HCT116 (cell line): Measurements from ENCODE around the gene SLC12A8. TPM values are rescaled to one million over a fixed set of nuclear protein-coding genes. Genes with fewer than 3 reads are reported as not detected.

Experiments
- ATAC-seq: fragments of 200-7000 bp; cut with Tn5 transposase; 2 replicates; pipeline ENCODE4 v1.9.1; 2020; ENCODE audit warnings: mild to moderate bottlenecking, moderate library complexity
- BruUV-seq: library from RNA; stranded (reverse); fragments of 400-500 nt; replicated peaks from 2 replicates; lab custom pipeline; 2021; lab: Mats Ljungman, UMichigan
- CTCF ChIA-PET: fragments of 300-600 bp; sonication (Branson Sonifier 250); formaldehyde crosslinking; loops from one replicate; lab custom pipeline; 2021; ENCODE audit warnings: antibody characterized with exemption; lab: Charles Lee
- POLR2A ChIA-PET: fragments of 300-600, 350-600 bp; sonication (Branson Sonifier 250); formaldehyde crosslinking; loops from one replicate; lab custom pipeline; 2021; ENCODE audit warnings: antibody characterized with exemption; lab: Charles Lee
- RAD21 ChIA-PET, 2 experiments: fragments of 300-600 bp; sonication (Branson Sonifier 250); formaldehyde crosslinking; loops; one replicate each; lab custom pipeline; 2023; ENCODE audit warnings: low total read pairs in 2 of 2; ENCODE audit not compliant: uncharacterized antibody in 2 of 2, unreplicated experiment in 2 of 2, low non-redundant PET in 1 of 2; lab: Charles Lee
- DNase-seq: peaks from one replicate; pipeline ENCODE4 v3.0.0-alpha.2; 2010; ENCODE audit warnings: low read depth, low spot score
- H2AFZ ChIP-seq: fragments of 200-600 bp; shearing (Covaris generic), sonication (generic); 2 replicates; pipeline ENCODE4 v1.6.1; 2017; ENCODE audit warnings: low read depth, mixed run types, mixed read lengths, antibody characterized with exemption, low read length; ENCODE audit not compliant: poor library complexity, severe bottlenecking
- H3K27ac ChIP-seq: 2 replicates; pipeline ENCODE4 v1.5.1; 2012; ENCODE audit warnings: low read depth, low read length
- H3K27me3 ChIP-seq: fragments of 200-600 bp; sonication (generic); 2 replicates; pipeline ENCODE4 v1.6.1; 2016; ENCODE audit warnings: mixed run types, low read length, mixed read lengths; ENCODE audit not compliant: insufficient read depth
- H3K36me3 ChIP-seq, 2 experiments: fragments of 200-500 bp in 1 of 2; fragments of 200-600 bp in 1 of 2; sonication (Bioruptor generic) in 1 of 2; sonication (generic) in 1 of 2; 2 replicates each; pipeline versions ENCODE4 v1.5.1 to v1.6.1; 2014 to 2016; ENCODE audit warnings: low read length in 2 of 2, inconsistent platforms in 1 of 2, mixed read lengths in 1 of 2, mixed run types in 1 of 2; ENCODE audit not compliant: insufficient read depth in 2 of 2, control insufficient read depth in 1 of 2
- H3K4me1 ChIP-seq, 2 experiments: fragments of 200-600 bp in 1 of 2; sonication (generic) in 1 of 2; 2 replicates each; pipeline versions ENCODE4 v1.5.1 to v1.6.1; 2012 to 2017; ENCODE audit warnings: low read length in 2 of 2, inconsistent platforms in 1 of 2, mild to moderate bottlenecking in 1 of 2, mixed read lengths in 1 of 2, mixed run types in 1 of 2, moderate library complexity in 1 of 2; ENCODE audit not compliant: insufficient read depth in 2 of 2, control insufficient read depth in 1 of 2
- H3K4me2 ChIP-seq: fragments of 200-600 bp; sonication (generic); 2 replicates; pipeline ENCODE4 v1.6.1; 2017; ENCODE audit warnings: mixed run types, low read length, mixed read lengths
- H3K4me3 ChIP-seq, 2 experiments: fragments of 200-600 bp in 1 of 2; sonication (generic) in 1 of 2; replicated peaks in 1 of 2; 2 replicates each; pipeline ENCODE4 v1.5.1; 2011 to 2016; ENCODE audit warnings: low read length in 2 of 2, control low read depth in 1 of 2, low read depth in 1 of 2, mild to moderate bottlenecking in 1 of 2, mixed read lengths in 1 of 2, mixed run types in 1 of 2
- H3K79me2 ChIP-seq: fragments of 200-600 bp; sonication (generic); 2 replicates; pipeline ENCODE4 v1.6.1; 2017; ENCODE audit warnings: mild to moderate bottlenecking, mixed run types, low read length, moderate library complexity, mixed read lengths; ENCODE audit not compliant: insufficient read depth
- H3K9ac ChIP-seq: fragments of 200-600 bp; sonication (generic); 2 replicates; pipeline ENCODE4 v1.6.1; 2016; ENCODE audit warnings: low read length, mixed read lengths
- H3K9me2 ChIP-seq: fragments of 200-600 bp; sonication (generic), shearing (Covaris generic); 2 replicates; pipeline ENCODE4 v1.6.1; 2017; ENCODE audit warnings: mixed run types, mild to moderate bottlenecking, moderate library complexity; ENCODE audit not compliant: insufficient read depth
- H3K9me3 ChIP-seq, 2 experiments: fragments of 200-500 bp in 1 of 2; fragments of 200-600 bp in 1 of 2; sonication (Bioruptor generic) in 1 of 2; sonication (generic) in 1 of 2; 2 replicates each; pipeline ENCODE4 v1.6.1; 2014 to 2017; ENCODE audit warnings: low read length in 2 of 2, mixed read lengths in 2 of 2, inconsistent platforms in 1 of 2, low read depth in 1 of 2, mild to moderate bottlenecking in 1 of 2, mixed run types in 1 of 2, moderate library complexity in 1 of 2; ENCODE audit not compliant: control insufficient read depth in 1 of 2, insufficient read depth in 1 of 2
- H4K20me1 ChIP-seq: fragments of 200-600 bp; sonication (generic), shearing (Covaris generic); 2 replicates; pipeline ENCODE4 v1.6.1; 2017; ENCODE audit warnings: mixed run types, mild to moderate bottlenecking, moderate library complexity; ENCODE audit not compliant: insufficient read depth
- ATF3 ChIP-seq: IDR thresholded peaks from 2 replicates; pipeline ENCODE4 v1.6.1; 2012
- CEBPB ChIP-seq: IDR thresholded peaks from 2 replicates; pipeline ENCODE4 v1.6.1; 2012; ENCODE audit warnings: low read depth
- ELF1 ChIP-seq: IDR thresholded peaks from 2 replicates; pipeline ENCODE4 v1.6.1; 2012; ENCODE audit warnings: low read depth, borderline replicate concordance
- FOSL1 ChIP-seq: IDR thresholded peaks from 2 replicates; pipeline ENCODE4 v1.6.1; 2012; ENCODE audit warnings: low read depth
- SP1 ChIP-seq: IDR thresholded peaks from 2 replicates; pipeline ENCODE4 v1.6.1; 2012; ENCODE audit warnings: low read depth
- ZBTB33 ChIP-seq: IDR thresholded peaks from 2 replicates; pipeline ENCODE4 v1.6.1; 2011; ENCODE audit warnings: mild to moderate bottlenecking, low read length, moderate library complexity; ENCODE audit not compliant: insufficient replicate concordance; ENCODE audit errors: extremely low read depth
- ZFX ChIP-seq: fragments of 450-650 bp; IDR thresholded peaks from 2 replicates; pipeline ENCODE4 v1.6.1; 2017
- ZNF274 ChIP-seq: fragments of 200-500 bp; sonication (Bioruptor generic); IDR thresholded peaks from 2 replicates; pipeline ENCODE4 v1.6.1; 2014; ENCODE audit warnings: mild to moderate bottlenecking, low read depth, low read length, inconsistent platforms
- intact Hi-C: fragments of 100-400 bp; cut with micrococcal nuclease; formaldehyde crosslinking; loops from 2 replicates; pipeline ENCODE4 v1.10.0; 2022
- total RNA-seq: library from RNA; stranded (reverse); gene quantifications from one replicate; pipeline ENCODE4 v1.2.1, GENCODE V29; 2021; ENCODE audit not compliant: unreplicated experiment
- TF ChIP-seq, protein P1 (sequence below): IDR thresholded peaks from 2 replicates; pipeline ENCODE4 v1.6.1; 2012
- TF ChIP-seq, protein P2 (sequence below): IDR thresholded peaks from 2 replicates; pipeline ENCODE4 v1.6.1; 2012; ENCODE audit warnings: low read depth

SLC12A8 gene
- total RNA-seq, 1 experiment from 2014 or later, result 19.9 TPM

DNA sequence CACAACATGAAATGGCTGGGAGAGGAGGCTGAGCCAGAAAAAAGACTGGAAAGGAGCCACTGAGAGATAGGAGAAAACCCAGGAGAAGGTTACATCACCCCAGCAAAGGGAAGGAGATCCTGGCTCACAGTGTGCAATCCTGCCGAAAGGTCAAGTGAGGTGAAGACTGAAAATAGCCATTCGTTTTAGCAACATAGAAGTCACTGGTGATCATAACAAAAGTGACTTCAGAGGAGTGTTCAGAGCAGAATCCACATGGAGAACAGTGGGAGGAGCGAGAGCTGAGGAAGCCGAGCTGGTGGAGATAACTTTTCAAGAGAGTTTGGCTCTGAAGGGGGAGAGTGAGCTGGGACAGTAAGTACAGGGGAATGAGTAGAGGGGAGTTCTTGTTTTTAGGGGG lies 151.4 kb downstream of the SLC12A8 start:
- ATAC-seq, result no peak
- intact Hi-C loops, result no loop called here
- RAD21 ChIA-PET, result interaction anchor here in 1 of 2 experiments (0.6 kb wide), 1 partner anchor 628 kb away, joined by 3 read pairs; no protein-coding TSS in a partner anchor

More for the DNA sequence above, 151.4 kb downstream of the SLC12A8 start:
- Histone ChIP-seq H3K9ac (no peak overlapping the region), H3K79me2 (no peaks in the 10 kb centered on the region), H3K4me1 (peaks cover 11 to 26% of the 10 kb centered on the region in 2 experiments; a peak in 3 of 4 replicates), H3K36me3 (no peaks in the 10 kb centered on the region), H3K4me2 (no peak overlapping the region), H3K27ac (no peak overlapping the region), H3K4me3 (no peak overlapping the region), H3K9me3 (no peaks in the 10 kb centered on the region), H4K20me1 (no peaks in the 10 kb centered on the region), H2AFZ (no peak overlapping the region), H3K9me2 (no peaks in the 10 kb centered on the region), H3K27me3 (peaks cover 4% of the 10 kb centered on the region; the same call in 1 of the 2 replicates)
- DNase-seq, result no peak
- CTCF ChIA-PET, result no interaction called here
- BruUV-seq, result no TSS peak
- TF ChIP-seq FOSL1 (no peak), ZBTB33 (no peak), ZNF274 (no peak), ZFX (no peak), SP1 (no peak), ATF3 (no peak), CEBPB (no peak), ELF1 (no peak)
- TF ChIP-seq, protein P1, sequence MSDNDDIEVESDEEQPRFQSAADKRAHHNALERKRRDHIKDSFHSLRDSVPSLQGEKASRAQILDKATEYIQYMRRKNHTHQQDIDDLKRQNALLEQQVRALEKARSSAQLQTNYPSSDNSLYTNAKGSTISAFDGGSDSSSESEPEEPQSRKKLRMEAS, result no peak
- TF ChIP-seq, protein P2, sequence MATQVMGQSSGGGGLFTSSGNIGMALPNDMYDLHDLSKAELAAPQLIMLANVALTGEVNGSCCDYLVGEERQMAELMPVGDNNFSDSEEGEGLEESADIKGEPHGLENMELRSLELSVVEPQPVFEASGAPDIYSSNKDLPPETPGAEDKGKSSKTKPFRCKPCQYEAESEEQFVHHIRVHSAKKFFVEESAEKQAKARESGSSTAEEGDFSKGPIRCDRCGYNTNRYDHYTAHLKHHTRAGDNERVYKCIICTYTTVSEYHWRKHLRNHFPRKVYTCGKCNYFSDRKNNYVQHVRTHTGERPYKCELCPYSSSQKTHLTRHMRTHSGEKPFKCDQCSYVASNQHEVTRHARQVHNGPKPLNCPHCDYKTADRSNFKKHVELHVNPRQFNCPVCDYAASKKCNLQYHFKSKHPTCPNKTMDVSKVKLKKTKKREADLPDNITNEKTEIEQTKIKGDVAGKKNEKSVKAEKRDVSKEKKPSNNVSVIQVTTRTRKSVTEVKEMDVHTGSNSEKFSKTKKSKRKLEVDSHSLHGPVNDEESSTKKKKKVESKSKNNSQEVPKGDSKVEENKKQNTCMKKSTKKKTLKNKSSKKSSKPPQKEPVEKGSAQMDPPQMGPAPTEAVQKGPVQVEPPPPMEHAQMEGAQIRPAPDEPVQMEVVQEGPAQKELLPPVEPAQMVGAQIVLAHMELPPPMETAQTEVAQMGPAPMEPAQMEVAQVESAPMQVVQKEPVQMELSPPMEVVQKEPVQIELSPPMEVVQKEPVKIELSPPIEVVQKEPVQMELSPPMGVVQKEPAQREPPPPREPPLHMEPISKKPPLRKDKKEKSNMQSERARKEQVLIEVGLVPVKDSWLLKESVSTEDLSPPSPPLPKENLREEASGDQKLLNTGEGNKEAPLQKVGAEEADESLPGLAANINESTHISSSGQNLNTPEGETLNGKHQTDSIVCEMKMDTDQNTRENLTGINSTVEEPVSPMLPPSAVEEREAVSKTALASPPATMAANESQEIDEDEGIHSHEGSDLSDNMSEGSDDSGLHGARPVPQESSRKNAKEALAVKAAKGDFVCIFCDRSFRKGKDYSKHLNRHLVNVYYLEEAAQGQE, result no peak
- POLR2A ChIA-PET, result no interaction called here
